Pons (tissue), 1 donor: Measurements from ENCODE around the gene CD6.

Experiments
- DNase-seq: peaks from one replicate; pipeline ENCODE4 v3.0.0-alpha.2; 2016; ENCODE audit warnings: low spot score

CD6 gene

GRCh38 chr11:61028135-61028729 lies 56.8 kb downstream of the CD6 start:
- DNase-seq, result peak; percentile 15

DNA sequence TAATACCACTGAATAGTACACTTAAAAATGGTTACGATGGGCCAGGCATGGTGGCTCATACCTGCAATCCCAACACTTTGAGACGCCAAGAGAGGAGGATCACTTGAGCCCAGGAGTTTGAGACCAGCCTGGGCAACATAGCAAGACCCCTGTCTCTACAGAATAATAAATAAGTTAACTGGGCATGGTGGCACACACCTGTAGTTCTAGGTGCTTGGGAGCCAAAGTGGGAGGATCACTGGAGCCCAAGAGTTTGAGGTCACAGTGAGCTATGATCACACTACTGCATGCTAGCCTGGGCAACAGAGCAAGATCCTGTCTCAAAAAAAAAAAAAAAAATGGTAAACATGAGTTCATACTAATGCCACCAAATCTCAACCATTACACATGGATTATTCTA lies 61.3 kb downstream of the CD6 start:
- DNase-seq, result no peak

GRCh38 chr11:61033417-61033816 lies 61.9 kb downstream of the CD6 start:
- no peak for DNase-seq

DNA sequence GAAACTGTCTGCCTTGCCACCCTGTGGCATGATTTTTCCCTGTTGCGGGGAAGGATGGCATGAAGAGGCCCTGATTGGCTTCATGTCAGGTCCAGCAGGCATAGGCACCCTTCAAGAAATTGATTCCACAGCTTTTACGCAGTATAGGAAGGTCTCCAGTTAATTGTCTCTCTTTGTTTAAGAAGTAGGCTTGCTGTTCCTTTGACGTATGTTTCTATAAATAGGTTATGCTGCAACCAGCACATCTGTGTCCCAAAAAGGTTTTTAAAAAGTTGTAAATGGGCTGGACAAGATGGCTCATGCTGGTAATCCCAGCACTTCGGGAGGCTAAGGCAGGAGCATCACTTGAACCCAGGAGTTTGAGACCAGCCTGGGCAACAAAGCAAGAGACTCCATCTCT lies 62.6 kb downstream of the CD6 start:
- no peak for DNase-seq

DNA sequence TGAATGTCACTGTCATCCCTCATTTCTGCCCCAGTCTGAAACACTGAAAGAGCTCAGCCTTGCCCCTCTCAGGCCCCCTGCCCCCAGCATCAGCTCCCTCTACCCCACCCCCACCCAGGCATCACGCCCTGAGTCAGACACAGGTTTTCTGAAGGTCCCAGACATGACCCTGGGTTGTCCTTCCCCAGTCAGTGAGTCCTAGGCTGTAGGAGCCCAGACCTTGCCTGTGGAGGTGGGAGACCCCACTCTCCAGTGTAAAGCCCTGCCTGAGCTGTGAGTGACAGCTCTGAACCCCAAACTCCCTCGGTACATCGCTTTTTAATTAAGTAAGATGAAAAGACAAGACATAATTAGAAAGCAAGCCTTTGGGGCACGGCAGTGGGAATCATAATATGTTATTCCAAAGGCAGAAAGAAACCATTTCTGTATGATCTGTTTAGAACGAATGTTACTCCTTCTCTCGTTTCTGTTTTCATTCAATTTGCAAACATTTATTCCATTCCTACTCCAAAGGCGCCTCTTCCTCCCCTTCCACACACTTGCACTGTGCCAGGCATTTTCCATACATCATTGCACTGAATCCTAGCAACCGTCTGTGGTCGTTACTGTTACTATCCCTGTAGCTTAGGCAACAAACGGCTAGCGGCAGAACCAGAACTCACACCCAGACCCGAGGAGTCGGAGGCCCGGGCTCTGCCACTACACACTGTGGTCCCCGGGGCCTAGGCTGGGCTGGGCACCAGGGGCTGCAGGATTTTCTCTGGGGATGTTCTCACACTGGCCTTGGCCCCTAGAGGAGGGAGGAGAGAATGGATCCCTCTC lies 63.4 kb downstream of the CD6 start:
- DNase-seq, result no peak

DNA sequence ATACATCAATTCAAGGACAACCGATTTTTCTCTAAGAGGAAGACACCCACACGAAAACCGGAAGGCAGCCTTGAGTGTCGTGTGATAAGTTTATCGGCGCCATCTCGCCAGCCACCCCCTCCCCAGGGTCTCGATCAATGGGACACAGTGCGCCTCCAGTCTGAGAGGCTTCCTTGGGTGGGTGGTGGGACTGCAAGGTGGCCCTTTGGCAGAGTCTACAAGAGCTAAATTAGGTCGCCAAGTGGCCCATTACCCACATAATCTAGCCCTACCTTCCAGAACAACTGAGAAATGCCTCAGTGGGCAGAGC lies 64.0 kb downstream of the CD6 start:
- DNase-seq, result no peak

GRCh38 chr11:61037441-61038093 lies 66.1 kb downstream of the CD6 start:
- DNase-seq, result no peak

DNA sequence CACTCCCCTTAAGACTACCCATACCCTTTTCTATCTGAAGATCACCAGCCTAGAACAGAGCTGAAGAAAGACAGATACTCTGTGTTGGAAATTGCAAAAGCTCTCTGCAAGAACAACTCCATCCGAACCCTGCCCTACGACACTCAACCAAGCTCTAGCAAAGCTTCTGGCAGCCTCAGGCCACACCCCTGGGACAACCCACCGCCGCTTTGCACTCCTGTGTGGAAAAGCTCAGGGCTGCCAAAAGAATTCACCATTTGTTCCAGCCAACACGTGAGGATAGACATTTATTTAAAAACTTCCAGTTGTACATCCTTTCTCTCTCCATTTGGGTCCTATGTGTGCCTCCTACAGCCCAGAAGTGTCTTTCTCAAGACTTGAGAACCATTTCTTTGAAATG lies 68.4 kb downstream of the CD6 start:
- no peak for DNase-seq

- peak; percentile 59 for DNase-seq
Observed at GRCh38 chr11:61041755-61042518, 70.5 kb downstream of the CD6 start.

- no peak for DNase-seq
Observed at GRCh38 chr11:61042537-61042936, 71.1 kb downstream of the CD6 start.

- no peak for DNase-seq
Observed at GRCh38 chr11:61042961-61043540, 71.6 kb downstream of the CD6 start.

- no peak for DNase-seq
Observed at GRCh38 chr11:61045271-61045670, 73.8 kb downstream of the CD6 start.

- DNase-seq, result peak; percentile 11
Observed at GRCh38 chr11:61046833-61047232, 75.4 kb downstream of the CD6 start.

DNA sequence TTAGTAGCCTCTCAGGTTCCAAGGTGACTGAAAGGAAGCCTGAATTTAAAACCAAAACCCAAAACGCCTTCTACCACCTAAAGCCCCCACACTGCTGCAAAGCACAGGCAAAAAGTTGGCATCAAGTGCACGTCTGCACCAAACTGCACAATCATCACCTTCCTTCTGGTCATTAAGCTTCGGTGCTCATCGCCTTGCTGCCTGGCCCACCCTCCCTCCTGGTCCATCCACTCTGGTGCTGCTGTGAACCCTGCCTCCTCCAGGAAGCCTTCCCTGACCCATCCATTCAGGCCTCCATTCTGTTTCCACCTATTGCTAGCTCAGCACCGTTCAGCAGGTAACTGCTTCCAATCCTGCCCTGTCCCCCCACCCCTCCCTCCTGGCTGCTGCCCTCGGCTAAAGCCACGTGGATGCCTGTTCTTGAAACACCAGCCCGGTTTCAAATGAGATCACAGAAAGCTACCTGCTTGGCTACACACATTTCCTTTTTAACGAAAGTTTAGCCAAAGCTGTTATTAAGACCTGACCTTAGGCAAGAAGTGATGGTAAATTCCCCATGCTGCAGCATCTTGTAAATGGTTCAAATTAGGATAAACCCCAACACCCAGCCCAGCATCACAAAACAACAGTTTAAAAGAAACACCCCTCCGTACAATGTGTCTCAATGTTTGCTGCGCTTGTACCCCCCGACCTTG lies 77.0 kb downstream of the CD6 start:
- no peak for DNase-seq

GRCh38 chr11:61049063-61049377 lies 77.5 kb downstream of the CD6 start:
- DNase-seq, result no peak

GRCh38 chr11:61049859-61050258 lies 78.4 kb downstream of the CD6 start:
- no peak for DNase-seq

- DNase-seq, result no peak
Observed at GRCh38 chr11:61052182-61052972, 80.9 kb downstream of the CD6 start.

DNA sequence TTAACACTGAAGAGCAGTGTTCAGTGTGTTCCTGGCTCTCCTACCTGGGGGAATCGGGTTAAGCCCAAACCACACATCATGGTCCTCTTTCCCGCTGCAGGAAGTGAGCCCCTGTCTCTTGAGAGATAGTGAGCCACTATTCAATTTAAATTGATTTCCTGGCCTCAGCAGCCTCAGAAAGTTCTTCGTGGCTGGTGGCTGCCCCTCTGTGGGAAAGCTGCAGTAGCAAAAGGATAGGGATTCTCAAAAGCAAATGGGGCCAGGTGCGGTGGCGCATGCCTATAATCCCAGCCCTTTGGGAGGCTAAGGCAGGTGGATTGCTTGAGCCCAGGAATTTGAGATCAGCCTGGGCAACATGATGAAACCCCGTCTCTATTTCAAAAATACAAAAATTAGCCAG lies 81.7 kb downstream of the CD6 start:
- DNase-seq, result no peak

GRCh38 chr11:61054513-61054912 lies 83.0 kb downstream of the CD6 start:
- DNase-seq, result no peak

DNA sequence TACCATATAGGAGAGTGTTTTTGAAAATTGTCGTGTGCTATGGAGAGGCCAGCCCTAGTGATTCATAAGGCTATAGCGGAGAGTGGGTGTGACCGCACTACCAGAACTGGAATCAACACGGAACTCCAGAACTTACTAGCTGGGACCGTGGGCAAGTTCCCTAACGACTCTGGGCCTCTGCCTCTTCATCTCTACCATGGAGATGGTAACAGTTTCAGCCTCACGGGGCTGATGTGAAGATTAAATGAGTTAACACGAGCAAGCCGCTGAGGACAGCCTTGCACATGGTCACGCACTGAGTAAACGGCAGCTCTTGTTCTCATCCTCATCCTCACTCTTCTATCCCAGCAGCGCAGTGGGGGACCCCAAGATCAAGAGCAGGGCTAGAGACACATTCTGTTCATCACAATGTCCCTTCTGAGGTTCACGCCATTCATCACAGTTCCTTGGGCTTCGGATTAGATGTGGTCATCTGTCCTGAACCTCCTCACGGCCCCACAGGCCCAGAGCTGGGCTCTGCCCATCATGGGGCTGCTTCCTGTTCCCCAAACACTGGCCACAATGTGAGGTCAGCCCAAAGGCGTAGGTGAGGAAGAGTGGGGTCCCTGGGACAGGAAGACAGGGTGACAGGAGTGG lies 83.6 kb downstream of the CD6 start:
- DNase-seq, result no peak

GRCh38 chr11:61055776-61056175 lies 84.3 kb downstream of the CD6 start:
- no peak for DNase-seq
